ENCODE results near the gene BOLL.

DNA sequence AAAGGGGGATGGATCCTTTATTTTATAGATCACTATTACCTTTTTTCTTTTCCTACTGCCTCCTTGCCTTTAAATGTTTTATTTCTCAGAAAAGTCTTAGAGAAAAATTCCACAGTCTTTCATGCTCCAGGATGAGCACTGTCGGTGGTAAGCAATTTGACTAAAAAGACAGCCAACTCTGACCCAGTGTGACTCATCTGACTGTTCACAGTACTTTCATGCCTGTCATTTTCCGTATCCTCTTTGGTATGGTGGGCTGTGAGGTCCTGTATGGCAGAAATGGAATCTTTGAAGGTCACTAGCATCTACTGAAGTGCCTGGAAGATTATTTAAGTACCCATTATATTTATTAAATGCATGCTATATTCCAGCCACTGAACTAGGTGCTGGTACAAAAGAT, 107.6 kb downstream of the BOLL start:
- TF ChIP-seq, protein P1, sequence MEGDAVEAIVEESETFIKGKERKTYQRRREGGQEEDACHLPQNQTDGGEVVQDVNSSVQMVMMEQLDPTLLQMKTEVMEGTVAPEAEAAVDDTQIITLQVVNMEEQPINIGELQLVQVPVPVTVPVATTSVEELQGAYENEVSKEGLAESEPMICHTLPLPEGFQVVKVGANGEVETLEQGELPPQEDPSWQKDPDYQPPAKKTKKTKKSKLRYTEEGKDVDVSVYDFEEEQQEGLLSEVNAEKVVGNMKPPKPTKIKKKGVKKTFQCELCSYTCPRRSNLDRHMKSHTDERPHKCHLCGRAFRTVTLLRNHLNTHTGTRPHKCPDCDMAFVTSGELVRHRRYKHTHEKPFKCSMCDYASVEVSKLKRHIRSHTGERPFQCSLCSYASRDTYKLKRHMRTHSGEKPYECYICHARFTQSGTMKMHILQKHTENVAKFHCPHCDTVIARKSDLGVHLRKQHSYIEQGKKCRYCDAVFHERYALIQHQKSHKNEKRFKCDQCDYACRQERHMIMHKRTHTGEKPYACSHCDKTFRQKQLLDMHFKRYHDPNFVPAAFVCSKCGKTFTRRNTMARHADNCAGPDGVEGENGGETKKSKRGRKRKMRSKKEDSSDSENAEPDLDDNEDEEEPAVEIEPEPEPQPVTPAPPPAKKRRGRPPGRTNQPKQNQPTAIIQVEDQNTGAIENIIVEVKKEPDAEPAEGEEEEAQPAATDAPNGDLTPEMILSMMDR (IDR thresholded peaks at IDR 0.05), result no peak
- TF ChIP-seq POLR2AphosphoS5 (IDR thresholded peaks at IDR 0.05), result no peak

All from breast epithelium (tissue), 3 donors.